ENCODE data around the gene PCDHGA7. TPM values are rescaled to one million over a fixed set of nuclear protein-coding genes. Genes with fewer than 3 reads are reported as not detected.

PCDHGA7 gene
- polyA plus RNA-seq, 1 donor (not counting 4 experiments of a cell fraction or from before 2014, with no cell fraction given): 0.13 TPM

GRCh38 chr5:141354900-141355469 lies 27.6 kb upstream of the PCDHGA7 start, which contains the start of gene PCDHGA4:
TSS of gene PCDHGA4 (plus strand) at chr5:141355021. CDS start at chr5:141355108, 87 bp downstream.
- H3K36me3 ChIP-seq (ENCODE audit: control insufficient read depth in 2 of 2, extremely low read depth in 1 of 2, insufficient read depth in 2 of 2, low read length in 2 of 2): no peaks in the 10 kb centered on the region
- FAIRE-seq (no peak), DNase-seq (ENCODE audit: low read depth, low spot score) (no peak)
- H3K9me3 ChIP-seq (ENCODE audit: control insufficient read depth, low read depth, low read length): peaks cover 9% of the 10 kb centered on the region
- H2AFZ ChIP-seq (ENCODE audit: control insufficient read depth, low read length): no peak within 1 kb of the TSS
- H3K9ac ChIP-seq (ENCODE audit: control insufficient read depth, extremely low read depth, insufficient read depth, low read length): no peak within 1 kb of the TSS
- no peaks in the 10 kb centered on the region for H3K9me1 ChIP-seq (ENCODE audit: control insufficient read depth, extremely low read depth, insufficient read depth, low read length)
- H3K4me2 ChIP-seq (ENCODE audit: control insufficient read depth, extremely low read depth, insufficient read depth, low read depth, low read length): no peak within 1 kb of the TSS
- H4K20me1 ChIP-seq (ENCODE audit: control insufficient read depth, extremely low read depth, insufficient read depth, low read length): no peaks in the 10 kb centered on the region
- no peak within 1 kb of the TSS for H3K27ac ChIP-seq (ENCODE audit: control insufficient read depth, insufficient read depth, low read length)
- no peaks in the 10 kb centered on the region for H3K4me1 ChIP-seq (ENCODE audit: control insufficient read depth, extremely low read depth, insufficient read depth, low read length)
- no peaks in the 10 kb centered on the region for H3K79me2 ChIP-seq (ENCODE audit: control insufficient read depth, insufficient read depth, low read length)
- dilution Hi-C loops (cut with MboI; ENCODE audit: extremely low pct_ligation_motif_present, low sequenced_read_pairs): no loop called here
- TF ChIP-seq EZH2 (IDR thresholded peaks at IDR 0.05; ENCODE audit: low read length) (no peak), CTCF (optimal IDR thresholded peaks at IDR 0.05 in 1 of 3, IDR thresholded peaks at IDR 0.05 in 1 of 3, conservative IDR thresholded peaks at IDR 0.05 in 1 of 3; ENCODE audit: extremely low read depth in 1 of 3, insufficient read depth in 2 of 3, low read length in 3 of 3) (peak in 2 of 3 experiments; percentile 15 to 34)
- H3K27me3 ChIP-seq (ENCODE audit: control insufficient read depth, extremely low read depth, insufficient read depth, low read length): peaks cover 8% of the 10 kb centered on the region
- peak within 1 kb of the TSS in 1 of 3 experiments; percentile 26 for H3K4me3 ChIP-seq (ENCODE audit: control insufficient read depth in 2 of 3, extremely low read depth in 1 of 3, insufficient read depth in 2 of 3, low read depth in 1 of 3, low read length in 3 of 3)

DNA sequence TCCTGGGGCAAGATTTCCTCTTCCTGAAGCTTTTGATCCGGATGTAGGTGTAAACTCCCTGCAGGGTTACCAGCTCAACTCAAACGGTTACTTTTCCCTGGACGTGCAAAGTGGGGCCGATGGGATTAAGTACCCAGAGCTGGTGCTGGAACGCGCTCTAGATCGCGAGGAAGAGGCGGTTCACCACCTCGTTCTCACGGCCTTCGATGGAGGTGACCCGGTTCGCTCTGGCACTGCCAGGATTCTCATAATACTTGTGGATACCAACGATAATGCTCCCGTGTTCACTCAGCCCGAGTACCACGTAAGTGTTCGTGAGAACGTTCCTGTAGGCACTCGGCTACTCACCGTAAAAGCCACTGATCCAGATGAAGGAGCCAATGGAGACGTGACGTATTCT lies 26.9 kb upstream of the PCDHGA7 start:
- Histone ChIP-seq H3K4me2 (ENCODE audit: control insufficient read depth, extremely low read depth, insufficient read depth, low read depth, low read length) (no peak overlapping the region), H3K27ac (ENCODE audit: control insufficient read depth, insufficient read depth, low read length) (no peak overlapping the region), H3K27me3 (ENCODE audit: control insufficient read depth, extremely low read depth, insufficient read depth, low read length) (peaks cover 12% of the 10 kb centered on the region), H4K20me1 (ENCODE audit: control insufficient read depth, extremely low read depth, insufficient read depth, low read length) (no peaks in the 10 kb centered on the region), H2AFZ (ENCODE audit: control insufficient read depth, low read length) (no peak overlapping the region), H3K9me3 (ENCODE audit: control insufficient read depth, low read depth, low read length) (peaks cover 11% of the 10 kb centered on the region), H3K9me1 (ENCODE audit: control insufficient read depth, extremely low read depth, insufficient read depth, low read length) (no peaks in the 10 kb centered on the region), H3K4me3 (ENCODE audit: control insufficient read depth in 2 of 3, extremely low read depth in 1 of 3, insufficient read depth in 2 of 3, low read depth in 1 of 3, low read length in 3 of 3) (no peak overlapping the region), H3K36me3 (ENCODE audit: control insufficient read depth in 2 of 2, extremely low read depth in 1 of 2, insufficient read depth in 2 of 2, low read length in 2 of 2) (no peaks in the 10 kb centered on the region), H3K9ac (ENCODE audit: control insufficient read depth, extremely low read depth, insufficient read depth, low read length) (no peak overlapping the region), H3K79me2 (ENCODE audit: control insufficient read depth, insufficient read depth, low read length) (no peaks in the 10 kb centered on the region), H3K4me1 (ENCODE audit: control insufficient read depth, extremely low read depth, insufficient read depth, low read length) (no peaks in the 10 kb centered on the region)
- DNase-seq (ENCODE audit: low read depth, low spot score) (no peak), FAIRE-seq (no peak)
- no peak for TF ChIP-seq EZH2 (IDR thresholded peaks at IDR 0.05; ENCODE audit: low read length)
- no peak for TF ChIP-seq CTCF (optimal IDR thresholded peaks at IDR 0.05 in 1 of 3, IDR thresholded peaks at IDR 0.05 in 1 of 3, conservative IDR thresholded peaks at IDR 0.05 in 1 of 3; ENCODE audit: extremely low read depth in 1 of 3, insufficient read depth in 2 of 3, low read length in 3 of 3)
- dilution Hi-C loops (cut with MboI; ENCODE audit: extremely low pct_ligation_motif_present, low sequenced_read_pairs): no loop called here

All from keratinocyte (primary cell).